ENCODE results near the gene NHP2. TPM values are rescaled to one million over a fixed set of nuclear protein-coding genes. Genes with fewer than 3 reads are reported as not detected.
"Not testable (repeated sequence)": the region's sequence is repeated elsewhere in the genome, so short reads cannot be mapped to it uniquely, and the experiment has no call there.

Gene NHP2
- total and polyA plus RNA-seq, 3 donors from 2014 or later: 105 to 208 (median 132) TPM

- Histone ChIP-seq H3K36me3 (ENCODE audit: low read depth, missing control alignments) (no peaks in the 10 kb centered on the region), H3K9me3 (no peaks in the 10 kb centered on the region), H3K4me3 (peak within 1 kb of the TSS; percentile 76 to 92), H3K27ac (peak within 1 kb of the TSS; percentile 88 to 90), H3K4me1 (peaks cover 7% of the 10 kb centered on the region), H3K27me3 (no peaks in the 10 kb centered on the region)
- TF ChIP-seq CTCF (IDR thresholded peaks at IDR 0.05) (no peak), POLR2A (IDR thresholded peaks at IDR 0.05) (no peak)
- peak; percentile 86 for DNase-seq
- WGBS, 2 donors: 0% methylated on average over 30 to 46 of the region's 102 CpGs
- intact Hi-C loops (cut with DNase I; ENCODE audit: low total_unique reads): no loop called here
Measured at GRCh38 chr5:178130576-178131445, 22.9 kb downstream of the NHP2 start, which contains the start of gene RMND5B. Gene RMND5B, plus strand, starts transcription at chr5:178131014. Its CDS starts 7,106 bp downstream, at chr5:178138120.

GRCh38 chr5:178130234-178130575 is 23.5 kb downstream of the NHP2 start:
- intact Hi-C loops (cut with DNase I; ENCODE audit: low total_unique reads); H3K27me3 ChIP-seq; H3K4me1 ChIP-seq; H3K36me3 ChIP-seq (ENCODE audit: low read depth, missing control alignments); H3K9me3 ChIP-seq; DNase-seq: not testable (repeated sequence)
- Histone ChIP-seq H3K27ac (peak overlapping the region; percentile 88 to 90), H3K4me3 (peak overlapping the region; percentile 76 to 92)
- 6 to 13% methylated on average over 11 of the region's 11 CpGs for WGBS, 2 donors

GRCh38 chr5:178129296-178129695 is 24.4 kb downstream of the NHP2 start:
- Histone ChIP-seq H3K4me3 (peak overlapping the region; percentile 76 to 92), H3K4me1 (peaks cover 7% of the 10 kb centered on the region), H3K36me3 (ENCODE audit: low read depth, missing control alignments) (no peaks in the 10 kb centered on the region), H3K27me3 (no peaks in the 10 kb centered on the region), H3K27ac (no peak overlapping the region), H3K9me3 (no peaks in the 10 kb centered on the region)
- DNase-seq: no peak
- 82% methylated on average over 9 of the region's 9 CpGs for WGBS, 2 donors
- no peak for TF ChIP-seq POLR2A (IDR thresholded peaks at IDR 0.05)
- TF ChIP-seq CTCF (IDR thresholded peaks at IDR 0.05): no peak
- intact Hi-C loops (cut with DNase I; ENCODE audit: low total_unique reads): no loop called here

- intact Hi-C loops (cut with DNase I; ENCODE audit: low total_unique reads); H3K27me3 ChIP-seq; H3K36me3 ChIP-seq (ENCODE audit: low read depth, missing control alignments); H3K4me3 ChIP-seq; H3K9me3 ChIP-seq; H3K27ac ChIP-seq; H3K4me1 ChIP-seq; DNase-seq: not testable (repeated sequence)
- WGBS, 2 donors: 79 to 91% methylated on average over 13 to 14 of the region's 14 CpGs
Measured at GRCh38 chr5:178127300-178128009, 26.2 kb downstream of the NHP2 start.

GRCh38 chr5:178126556-178126955 is 27.1 kb downstream of the NHP2 start:
- no peak for DNase-seq
- H3K27me3 ChIP-seq: no peaks in the 10 kb centered on the region
- no peak for TF ChIP-seq POLR2A (IDR thresholded peaks at IDR 0.05)
- TF ChIP-seq CTCF (IDR thresholded peaks at IDR 0.05): no peak
- no peaks in the 10 kb centered on the region for H3K36me3 ChIP-seq (ENCODE audit: low read depth, missing control alignments)
- intact Hi-C loops (cut with DNase I; ENCODE audit: low total_unique reads): no loop called here
- H3K9me3 ChIP-seq: no peaks in the 10 kb centered on the region
- H3K4me1 ChIP-seq: peaks cover 9% of the 10 kb centered on the region
- WGBS, 2 donors: 68 to 69% methylated on average over 3 of the region's 3 CpGs
- H3K4me3 ChIP-seq: no peak overlapping the region
- H3K27ac ChIP-seq: no peak overlapping the region
